Renal cortical epithelial cell (primary cell): ENCODE data around the gene ADAM19. TPM values are rescaled to one million over a fixed set of nuclear protein-coding genes. Genes with fewer than 3 reads are reported as not detected.

Experiments used
- DNase-seq: peaks from one replicate; pipeline ENCODE4 v3.0.0-alpha.2; 2011; ENCODE audit warnings: low read depth
- total RNA-seq: library from RNA; depleted of rRNA; stranded (reverse); fragments of >200 nt; gene quantifications from 2 replicates; pipeline ENCODE4 v1.2.3, GENCODE V29; 2014

The ADAM19 gene
- total RNA-seq, 1 donor from 2014 or later: 6.2 TPM

DNA sequence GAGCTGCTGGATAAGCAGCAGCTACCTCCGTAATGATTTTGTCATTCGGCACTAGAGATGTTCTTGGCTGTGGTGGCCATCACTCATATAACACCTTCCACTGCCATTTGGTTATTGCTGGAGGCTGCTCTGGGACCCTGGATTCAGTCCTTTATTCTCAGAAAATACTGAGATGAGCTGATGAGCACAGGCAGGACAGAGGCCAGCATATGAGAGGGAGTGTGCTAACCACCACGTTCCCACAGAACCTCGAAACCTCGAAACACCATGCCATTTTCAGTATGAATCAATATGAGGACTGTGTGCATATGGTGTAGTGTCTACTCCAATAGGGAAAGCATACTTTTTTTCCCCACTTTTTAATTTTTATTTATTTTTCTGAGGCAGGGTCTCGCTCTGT lies 56.6 kb downstream of the ADAM19 start:
- DNase-seq: no peak

GRCh38 chr5:157516626-157517325 lies 58.8 kb downstream of the ADAM19 start:
- peak; percentile 92 for DNase-seq

DNA sequence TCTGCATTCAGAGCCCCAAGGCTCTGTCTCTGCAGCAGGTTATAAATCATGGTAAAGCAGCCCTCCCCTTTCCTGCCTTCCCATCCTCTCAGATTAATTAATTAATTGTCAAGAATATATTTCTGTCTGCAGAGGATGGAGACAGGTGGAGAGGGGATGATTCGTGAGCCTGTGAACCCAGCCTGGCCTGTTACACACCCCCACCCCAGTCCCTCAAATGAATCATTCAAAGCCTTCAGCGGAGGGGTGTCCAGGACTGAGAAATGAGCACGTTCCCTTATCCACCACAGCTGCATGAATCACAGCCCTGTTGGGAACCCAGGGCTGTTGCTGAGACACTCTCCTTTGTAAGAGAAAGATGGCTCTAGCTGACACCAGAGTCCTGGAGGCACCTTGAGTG lies 59.6 kb downstream of the ADAM19 start:
- DNase-seq: peak; percentile 92

DNA sequence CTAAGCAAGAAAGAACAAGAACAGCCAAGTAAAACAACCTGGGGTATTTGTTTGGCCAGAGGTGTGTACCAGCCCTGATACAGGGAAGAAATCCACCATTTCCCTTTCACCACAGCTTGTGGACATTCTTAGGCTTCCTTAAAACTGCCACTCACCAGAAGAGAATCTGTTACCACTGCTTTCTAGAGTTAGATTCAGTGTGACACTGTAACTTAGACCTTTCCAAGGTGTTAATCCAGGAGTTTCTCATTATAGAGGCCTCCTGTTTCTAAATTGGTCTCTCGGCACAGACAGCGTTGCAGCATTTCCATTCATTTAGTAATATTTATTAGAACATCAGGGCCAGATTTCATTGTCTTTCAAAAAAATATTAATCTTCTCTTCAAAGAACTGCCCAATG lies 60.6 kb downstream of the ADAM19 start:
- DNase-seq: no peak

DNA sequence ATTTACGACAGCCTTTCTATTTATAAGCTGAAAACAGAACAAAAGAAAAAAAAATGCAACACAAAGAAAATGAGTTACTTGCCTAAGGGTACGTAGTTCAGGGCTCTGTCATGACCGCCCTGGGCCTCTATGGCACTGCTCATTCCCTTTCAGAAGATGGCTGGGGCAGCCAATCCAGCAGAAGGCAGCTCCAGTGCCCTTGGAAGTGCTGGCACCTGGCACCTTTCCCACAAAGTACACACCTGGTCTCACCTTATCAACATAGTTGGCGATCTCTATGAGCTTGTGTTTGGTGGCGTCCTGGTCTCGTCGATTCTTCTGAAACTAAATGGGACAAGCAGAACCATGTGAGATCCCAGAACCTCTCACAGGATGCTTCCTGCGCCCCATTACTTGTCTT lies 62.4 kb downstream of the ADAM19 start:
- no peak for DNase-seq

DNA sequence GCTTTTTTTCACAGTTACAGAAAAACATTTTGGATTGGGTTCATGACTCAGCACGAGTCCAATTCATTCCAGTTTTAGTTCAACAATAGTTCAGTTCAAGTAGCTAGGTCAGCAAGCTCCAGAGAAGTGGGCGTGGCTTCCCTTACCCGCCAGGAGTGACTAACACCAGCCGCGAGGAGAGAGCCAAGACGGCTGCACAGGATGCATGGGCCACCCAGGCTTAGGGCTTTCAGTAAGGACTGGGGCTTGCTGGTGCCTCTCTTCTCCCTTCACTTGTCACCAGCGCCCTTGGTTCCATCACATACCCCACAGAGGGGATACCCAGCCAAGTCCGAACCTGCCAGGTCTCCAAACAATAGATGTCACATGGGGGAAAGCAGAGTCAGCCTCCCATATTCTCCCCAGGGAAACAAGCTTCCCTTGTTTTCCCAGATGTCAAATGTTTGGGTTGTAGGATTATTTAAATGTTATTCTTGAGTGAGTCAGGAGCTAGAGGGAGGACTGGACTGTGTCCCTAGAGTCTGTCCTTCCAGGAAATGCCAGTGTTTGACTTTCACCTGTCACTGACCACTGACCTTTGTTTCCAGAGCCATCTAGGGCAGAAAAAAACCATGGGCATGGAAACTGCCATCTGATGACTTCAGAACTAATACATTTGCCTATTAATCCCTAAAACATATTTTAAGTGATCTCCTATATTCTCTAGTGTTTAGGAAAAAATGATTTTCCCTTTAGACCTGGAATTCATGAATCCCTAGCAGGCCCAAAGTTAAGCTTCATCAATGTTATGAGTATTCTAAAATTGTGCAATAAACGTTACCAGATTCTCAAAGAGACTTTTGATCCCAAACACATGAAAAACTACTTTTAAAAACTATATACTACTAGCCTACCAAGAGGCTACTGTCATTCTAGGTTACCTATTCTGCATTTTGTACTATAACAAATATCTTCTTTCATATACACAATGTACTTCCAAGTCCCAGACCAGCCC lies 63.6 kb downstream of the ADAM19 start:
- peak; percentile 98 for DNase-seq

DNA sequence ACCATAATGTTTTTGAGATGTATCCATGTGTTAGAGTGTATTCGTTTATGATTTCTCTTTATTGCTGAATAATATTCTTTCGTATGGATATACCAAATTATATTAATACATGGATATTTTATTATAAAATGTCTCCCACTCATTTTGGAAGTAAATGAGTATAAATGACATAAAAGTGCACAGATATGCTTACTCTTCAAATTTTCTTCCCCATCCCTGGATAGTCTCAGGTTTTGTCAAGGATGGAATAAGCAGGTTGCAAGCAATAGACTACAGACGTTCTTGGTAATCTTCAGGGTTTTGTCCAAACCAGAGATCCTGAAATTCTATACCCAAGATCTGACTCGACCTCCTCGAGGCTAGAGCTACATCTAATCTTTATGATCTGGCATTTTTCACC lies 64.9 kb downstream of the ADAM19 start:
- no peak for DNase-seq

- no peak for DNase-seq
These were observed 66.0 kb downstream of the ADAM19 start for GRCh38 chr5:157509587-157509986.

- DNase-seq: no peak
These were observed 66.5 kb downstream of the ADAM19 start for GRCh38 chr5:157509093-157509492.

GRCh38 chr5:157506981-157507780 lies 68.4 kb downstream of the ADAM19 start:
- DNase-seq: peak; percentile 60

GRCh38 chr5:157506066-157506590 lies 69.4 kb downstream of the ADAM19 start:
- no peak for DNase-seq

- no peak for DNase-seq
These were observed 70.1 kb downstream of the ADAM19 start for GRCh38 chr5:157505496-157505895.

DNA sequence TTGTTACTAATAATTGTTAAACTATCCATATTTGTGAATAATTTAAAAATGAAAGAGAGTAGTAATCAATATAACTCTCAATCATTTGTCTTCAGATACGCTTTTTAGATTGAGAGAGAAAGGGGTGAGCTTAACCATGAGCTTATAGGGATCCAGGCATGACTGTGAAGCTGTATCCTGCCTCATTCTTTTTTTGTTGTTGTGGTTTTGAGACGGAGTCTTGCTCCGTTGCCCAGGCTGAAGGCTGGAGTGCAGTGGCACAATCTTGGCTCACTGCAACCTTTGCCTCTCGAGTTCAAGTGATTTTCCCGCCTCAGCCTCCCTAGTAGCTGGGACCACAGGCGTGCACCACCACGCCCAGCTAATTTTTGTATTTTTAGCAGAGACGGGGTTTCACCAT lies 71.5 kb downstream of the ADAM19 start:
- DNase-seq: no peak

GRCh38 chr5:157502143-157502647 lies 73.4 kb downstream of the ADAM19 start:
- DNase-seq: no peak

GRCh38 chr5:157497875-157498611 lies 77.5 kb downstream of the ADAM19 start:
- no peak for DNase-seq

DNA sequence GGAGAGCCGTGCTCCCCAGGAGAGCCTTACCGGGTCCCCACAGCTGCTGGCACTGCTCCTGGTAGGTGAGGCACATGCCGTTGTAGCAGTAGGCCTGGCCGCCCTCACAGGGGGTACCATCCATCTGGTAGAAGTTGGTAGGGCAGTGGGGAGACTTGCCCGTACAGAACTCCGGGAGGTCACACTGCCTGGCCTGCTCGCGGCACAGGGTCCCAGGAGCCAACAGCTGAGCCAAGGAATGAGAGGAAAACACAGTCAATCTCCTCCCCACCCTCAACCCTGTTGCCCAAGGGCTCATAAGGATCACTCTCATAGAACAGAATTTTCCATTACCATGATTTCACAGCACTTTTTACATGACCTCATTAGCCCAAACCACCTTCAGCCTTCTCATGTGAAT lies 78.7 kb downstream of the ADAM19 start:
- no peak for DNase-seq

GRCh38 chr5:157494178-157494832 lies 81.3 kb downstream of the ADAM19 start:
- no peak for DNase-seq

- DNase-seq: no peak
These were observed 82.7 kb downstream of the ADAM19 start for GRCh38 chr5:157492886-157493285.

GRCh38 chr5:157491471-157491995 lies 84.0 kb downstream of the ADAM19 start:
- DNase-seq: no peak

- DNase-seq: no peak
These were observed 88.2 kb downstream of the ADAM19 start for GRCh38 chr5:157487358-157487757.
